COLO829 (cell line): Measurements from ENCODE around the gene MEDAG.

ENCODE experiments used
- DNase-seq: peaks from one replicate; pipeline ENCODE4 v3.0.0; 2012; ENCODE audit warnings: low spot score

The MEDAG gene

DNA sequence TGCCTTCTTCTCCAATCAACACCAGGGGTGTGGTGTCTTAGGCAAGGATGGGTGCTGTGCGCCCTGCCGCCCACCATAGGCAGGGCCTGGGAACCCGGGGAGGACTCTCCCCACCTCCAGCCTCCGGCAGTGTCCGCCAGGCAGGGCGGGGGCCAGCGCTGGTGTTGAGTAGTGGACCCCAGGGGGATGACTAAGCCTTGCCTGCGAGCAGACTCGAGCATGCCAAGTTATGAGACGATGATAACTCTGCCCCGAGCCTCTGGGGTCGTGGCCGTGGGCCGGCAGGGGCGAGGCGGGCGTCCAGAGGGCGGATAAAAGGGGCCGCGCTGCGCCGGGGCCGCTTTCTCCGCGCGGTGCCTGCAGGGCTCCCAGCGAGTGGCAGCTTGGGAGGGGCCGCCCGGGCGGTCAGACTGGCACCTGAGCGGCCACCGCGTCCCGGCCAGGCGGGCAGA lies at the start of gene MEDAG:
Gene MEDAG (plus strand): TSS at position 340 of the 452 bp plus-strand sequence. CDS start 245 bp downstream, outside the sequence.
- no peak for DNase-seq

DNA sequence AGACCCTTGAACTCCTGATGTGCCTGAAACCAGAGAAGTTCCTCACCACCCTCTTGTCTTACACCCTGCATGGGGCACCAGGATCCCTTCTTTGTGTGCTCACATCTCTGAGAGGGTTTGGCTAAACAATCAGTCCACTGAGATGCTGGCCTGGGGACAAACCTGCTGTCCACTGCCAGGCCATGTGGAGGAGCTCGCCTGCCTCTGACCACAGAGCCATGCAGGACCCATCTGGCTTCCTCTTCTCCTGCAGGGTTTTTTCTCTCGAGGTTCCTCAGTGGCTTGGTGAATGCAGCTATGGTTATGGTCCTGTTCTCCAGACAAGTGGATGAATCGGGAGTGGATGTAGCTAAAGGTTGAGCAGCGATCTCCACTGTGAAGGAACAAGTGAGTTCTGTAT lies 49.1 kb upstream of the MEDAG start:
- DNase-seq, result no peak

DNA sequence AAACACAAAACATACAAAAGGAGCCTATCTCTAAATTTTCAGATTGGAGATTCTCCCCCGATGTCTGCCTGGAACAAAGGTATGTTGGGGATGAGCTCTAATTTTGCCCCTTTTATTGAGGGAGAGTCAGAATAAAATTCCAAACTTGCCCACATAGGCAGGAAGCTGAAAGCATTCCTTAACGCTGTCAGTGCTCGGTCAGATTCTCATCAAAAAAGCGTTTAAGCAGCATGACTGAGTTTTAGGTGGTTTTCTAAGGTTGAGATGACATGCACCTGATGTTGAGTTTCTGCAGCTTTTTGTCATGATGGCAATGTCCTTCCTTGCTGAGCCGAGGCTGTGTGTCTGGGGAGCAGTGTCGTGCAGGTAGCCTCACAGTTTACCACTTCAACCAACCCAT lies 48.4 kb upstream of the MEDAG start:
- no peak for DNase-seq

DNA sequence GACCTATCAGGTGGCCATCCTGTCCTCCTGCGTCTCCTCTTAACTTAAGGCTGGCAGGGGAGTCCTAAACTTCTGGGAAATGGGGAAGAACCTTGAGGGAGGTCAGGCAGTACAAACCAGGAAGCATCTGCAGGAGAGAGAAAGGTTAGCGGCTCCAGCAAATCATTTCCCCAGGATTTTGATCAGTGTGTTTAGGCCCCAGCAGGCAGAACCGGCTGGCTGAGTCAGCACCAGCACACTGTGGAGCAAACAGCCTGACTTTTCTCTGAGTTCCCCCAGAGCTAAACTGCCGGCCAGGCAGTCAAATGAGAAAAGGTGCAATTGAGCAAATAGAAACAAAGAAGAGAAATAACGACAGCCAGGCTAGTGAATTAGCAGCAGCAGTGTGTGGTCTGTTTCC lies 46.7 kb upstream of the MEDAG start:
- no peak for DNase-seq

DNA sequence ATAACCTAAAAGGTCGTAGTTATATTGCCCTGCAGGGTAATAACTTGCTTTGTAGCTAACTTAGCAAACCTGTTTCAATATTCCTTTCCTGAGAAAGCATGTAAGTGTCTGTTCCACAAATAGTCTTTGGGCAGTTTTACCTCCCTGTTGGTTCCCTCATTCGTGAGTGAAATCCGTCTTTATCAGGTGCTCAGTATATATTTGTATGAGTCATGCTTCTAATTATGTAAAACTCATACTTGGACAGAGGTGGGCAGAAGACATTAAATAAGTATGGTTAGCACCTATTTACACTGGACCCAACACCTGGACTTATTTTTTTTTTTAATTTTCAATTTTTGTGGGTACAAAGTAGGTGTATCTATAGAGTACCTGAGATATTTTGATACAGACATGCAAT lies 44.9 kb upstream of the MEDAG start:
- DNase-seq, result no peak

GRCh38 chr13:30861836-30862467 lies 44.1 kb upstream of the MEDAG start:
- no peak for DNase-seq

GRCh38 chr13:30862707-30863106 lies 43.4 kb upstream of the MEDAG start:
- DNase-seq, result no peak

- no peak for DNase-seq
Measured at GRCh38 chr13:30863231-30863630, 42.8 kb upstream of the MEDAG start.

DNA sequence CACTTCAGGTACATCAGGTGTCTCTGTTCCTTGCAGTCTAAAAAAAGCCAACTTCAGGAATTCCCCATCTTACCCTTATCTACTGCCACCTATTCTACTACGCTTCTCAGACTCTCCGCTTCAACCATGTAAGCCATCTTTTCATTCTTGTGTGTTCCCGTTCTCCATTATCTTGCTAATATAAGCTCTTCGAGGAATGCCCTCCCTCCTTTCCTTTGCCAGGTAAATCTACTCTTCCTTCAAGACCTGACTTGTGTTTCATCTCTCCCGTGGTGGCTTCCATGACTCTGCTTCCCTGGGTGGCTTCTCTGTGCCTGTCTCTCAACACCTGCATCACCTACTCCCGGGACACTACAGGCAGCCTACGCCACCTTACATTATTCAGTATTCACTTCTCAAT lies 42.3 kb upstream of the MEDAG start:
- DNase-seq, result no peak

- DNase-seq, result no peak
Measured at GRCh38 chr13:30864433-30865122, 41.5 kb upstream of the MEDAG start.

DNA sequence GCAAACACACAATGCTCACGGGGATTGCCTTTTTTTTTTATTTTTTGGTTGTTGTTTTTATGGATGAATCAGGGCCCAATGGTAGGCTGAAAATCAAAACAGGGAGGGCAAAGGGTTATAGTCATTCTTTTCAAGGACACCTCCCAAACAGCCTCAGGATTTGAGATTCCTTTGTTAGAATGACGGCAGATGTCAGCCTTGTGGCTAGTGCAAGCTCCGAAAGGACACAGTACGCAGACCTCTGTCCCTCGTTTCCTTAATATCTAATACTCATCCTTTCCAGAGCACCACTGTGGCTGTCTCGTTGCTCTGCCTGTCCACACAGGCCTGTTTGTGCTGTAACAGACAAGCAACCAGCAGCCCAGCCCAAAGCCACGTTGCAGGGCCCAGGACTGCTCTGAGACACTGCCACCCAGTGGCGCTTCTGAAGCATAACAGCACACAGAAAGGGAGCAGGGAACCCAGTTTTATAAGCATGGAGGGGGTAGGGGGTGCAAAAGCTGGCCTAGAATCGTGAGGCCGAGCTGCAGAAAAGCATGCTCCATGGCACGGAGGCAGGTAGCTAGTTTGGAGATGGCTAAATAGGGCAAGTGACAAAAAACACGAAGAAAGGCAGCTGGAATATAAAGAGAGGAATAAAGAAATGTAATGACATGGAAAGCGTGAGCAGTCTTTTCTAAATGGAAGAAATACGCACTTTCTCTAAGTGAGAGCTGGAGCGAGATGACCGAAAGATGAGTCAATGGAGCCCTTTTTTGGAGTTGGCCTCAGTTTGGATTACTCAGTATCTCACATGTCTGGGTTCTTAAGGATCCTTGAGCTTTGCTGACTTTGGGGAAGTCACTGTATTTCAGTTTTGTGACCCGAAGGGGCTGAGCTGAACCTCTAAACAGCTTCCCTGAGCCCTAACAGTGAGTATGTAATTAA lies 40.7 kb upstream of the MEDAG start:
- DNase-seq, result peak; percentile 71

GRCh38 chr13:30866677-30867076 lies 39.4 kb upstream of the MEDAG start:
- DNase-seq, result no peak

DNA sequence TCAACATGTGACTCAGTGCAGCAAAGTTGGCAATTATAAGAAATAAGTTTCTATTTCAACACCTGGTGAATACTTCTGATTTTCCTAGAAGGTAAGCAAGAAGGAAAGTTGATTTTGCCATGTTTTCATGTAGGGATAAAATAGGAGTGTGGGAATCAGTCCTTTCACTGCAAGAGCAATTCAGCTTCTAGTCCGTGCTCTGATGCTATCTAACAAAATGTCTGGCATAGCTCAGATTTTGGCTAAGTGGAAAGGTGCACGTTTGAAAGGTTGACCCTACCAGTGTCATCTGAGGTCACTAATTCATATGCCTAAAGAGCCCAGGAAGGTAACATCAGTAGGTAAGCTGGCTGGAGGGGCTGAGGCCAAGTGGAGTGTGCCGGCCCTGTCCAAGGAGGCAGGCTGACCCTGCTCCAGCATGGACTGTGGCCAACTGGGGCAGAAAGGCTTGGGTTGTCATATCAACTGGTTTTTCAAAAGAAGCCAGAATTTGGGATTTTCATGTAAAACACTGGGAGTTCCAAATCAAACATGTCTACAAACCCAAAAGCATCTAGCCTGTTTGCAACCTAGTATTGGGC lies 38.9 kb upstream of the MEDAG start:
- no peak for DNase-seq

GRCh38 chr13:30868799-30869470 lies 37.1 kb upstream of the MEDAG start:
- DNase-seq, result no peak

DNA sequence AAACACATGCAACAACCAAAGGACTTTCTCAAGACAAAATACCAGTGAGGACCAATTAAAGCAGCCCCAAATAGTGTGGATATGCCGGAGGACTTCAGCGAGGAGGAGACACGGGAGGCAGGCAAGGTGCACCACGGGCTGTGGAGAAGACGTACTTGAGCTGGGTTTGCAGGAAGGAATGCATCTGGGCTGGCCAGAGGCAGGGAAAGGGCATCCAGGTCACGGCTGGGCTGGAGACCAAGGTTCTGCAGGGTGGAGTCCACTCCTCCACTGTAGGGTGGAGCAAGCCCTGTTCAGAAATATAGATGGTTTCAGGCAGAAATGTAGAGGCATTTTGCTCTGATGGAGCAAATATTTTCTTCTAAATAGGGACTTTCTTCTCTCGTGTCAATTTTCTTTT lies 36.6 kb upstream of the MEDAG start:
- no peak for DNase-seq

DNA sequence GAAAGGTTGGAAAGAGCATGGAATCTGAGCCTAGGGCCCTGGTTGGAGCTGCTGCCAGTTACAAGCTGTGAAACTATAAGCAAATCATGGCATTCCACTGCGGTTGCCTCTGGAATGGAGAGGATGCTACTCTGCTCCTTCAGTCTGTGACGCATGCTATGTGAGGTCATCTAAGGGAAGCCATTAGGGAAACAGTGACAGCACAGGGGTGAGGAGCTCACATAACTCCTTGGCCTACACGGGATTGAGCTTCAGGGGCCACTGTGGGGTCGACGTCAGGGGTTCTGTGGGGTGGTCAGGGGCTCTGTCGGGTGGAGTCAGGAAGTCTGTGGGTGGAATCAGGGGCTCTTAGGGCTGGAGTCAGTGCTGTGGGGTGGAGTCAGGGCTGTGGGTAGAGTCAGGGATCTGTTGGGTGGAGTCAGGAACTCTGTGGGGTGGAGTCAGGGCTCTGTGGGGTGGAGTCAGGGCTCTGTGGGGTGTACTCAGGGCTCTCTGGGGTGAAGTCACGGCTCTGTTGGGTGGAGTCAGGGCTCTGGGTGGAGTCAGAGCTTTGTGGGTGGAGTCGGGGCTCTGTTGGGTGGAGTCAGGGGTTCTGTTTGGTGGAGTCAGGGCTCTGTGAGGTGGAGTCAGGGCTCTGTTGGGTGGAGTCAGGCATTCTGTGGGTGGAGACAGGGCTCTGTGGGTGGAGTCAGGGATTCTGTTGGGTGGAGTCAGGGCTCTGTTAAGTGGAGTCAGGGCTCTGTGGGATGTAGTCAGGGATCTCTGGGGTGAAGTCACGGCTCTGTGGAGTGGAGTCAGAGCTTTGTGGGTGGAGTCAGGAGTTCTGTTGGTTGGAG lies 35.8 kb upstream of the MEDAG start:
- peak; percentile 82 for DNase-seq

- no peak for DNase-seq
Measured at GRCh38 chr13:30870916-30871587, 35.0 kb upstream of the MEDAG start.

DNA sequence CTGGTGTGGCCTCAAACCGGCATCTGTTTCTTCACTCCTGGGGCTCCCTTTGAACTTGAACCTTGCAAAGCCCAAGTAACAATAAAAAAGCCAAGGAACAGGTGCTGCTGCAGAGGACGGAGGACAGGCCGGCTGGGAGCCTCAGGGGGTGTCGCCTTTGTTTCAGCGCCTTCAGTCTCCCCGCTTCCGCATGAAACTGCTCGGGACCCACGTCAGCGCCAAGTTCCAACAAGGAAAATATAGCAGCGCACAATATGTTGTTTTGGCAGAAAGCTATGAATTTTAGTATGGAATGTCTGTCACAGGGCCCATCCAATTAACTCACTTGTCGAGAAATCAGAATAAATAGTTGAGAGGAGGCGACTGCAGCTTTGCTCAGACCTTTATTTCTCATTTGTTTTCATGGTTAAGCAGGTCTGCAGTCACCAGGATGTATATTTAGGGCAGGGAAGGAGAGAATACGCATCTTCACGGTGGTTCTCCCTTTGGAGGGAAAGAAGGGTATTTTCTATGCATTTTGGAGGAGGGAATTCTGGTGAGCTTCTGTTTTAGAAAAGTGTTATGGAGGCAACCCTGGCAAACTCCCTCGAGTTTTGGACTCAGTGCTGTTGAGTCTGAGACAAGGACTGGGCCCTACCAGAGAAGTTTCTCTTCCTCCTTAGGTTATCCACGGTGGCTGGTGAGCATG lies 34.3 kb upstream of the MEDAG start:
- DNase-seq, result no peak

DNA sequence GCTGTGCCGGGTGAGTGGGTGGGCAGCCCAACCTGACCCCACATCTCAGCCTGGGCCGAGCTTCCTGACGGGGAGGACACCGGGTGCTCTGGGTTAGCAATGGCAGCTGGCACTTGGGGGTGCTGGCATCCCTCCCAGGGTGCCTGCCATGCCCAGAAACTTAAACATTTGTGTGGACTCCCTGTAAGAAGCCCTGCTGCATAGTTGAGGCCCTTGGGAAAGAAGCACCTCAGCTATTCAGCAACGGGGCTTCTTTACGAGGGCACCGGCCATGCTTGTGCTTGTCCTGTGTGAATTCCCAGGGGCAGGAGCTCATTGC lies 33.8 kb upstream of the MEDAG start:
- DNase-seq, result no peak
